A549 treated with AZD2906 at 1 μM for 4 hours (cell line): ENCODE measurements around the gene OCIAD2. TPM values are rescaled to one million over a fixed set of nuclear protein-coding genes. Genes with fewer than 3 reads are reported as not detected.

Experiments
- total RNA-seq: library from RNA; stranded (reverse); fragments of 200-300 nt; extraction: Qiagen RNA extraction; gene quantifications from 5 replicates; pipeline ENCODE4 v1.2.3, GENCODE V29; 2022

OCIAD2 gene, protein sequence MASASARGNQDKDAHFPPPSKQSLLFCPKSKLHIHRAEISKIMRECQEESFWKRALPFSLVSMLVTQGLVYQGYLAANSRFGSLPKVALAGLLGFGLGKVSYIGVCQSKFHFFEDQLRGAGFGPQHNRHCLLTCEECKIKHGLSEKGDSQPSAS
- total RNA-seq = 94.7 to 134 TPM (median 98.5 TPM) in 5 replicates

GRCh38 chr4:48906206-48907173 lies at the start of gene OCIAD2:
Gene OCIAD2, minus strand, starts transcription at chr4:48906774. Its CDS starts 2,225 bp downstream, at chr4:48904549.

Other genes with a start within 250 kb of the OCIAD2 start
- gene FRYL, start 126.5 kb downstream of the OCIAD2 start, total RNA-seq = 6.5 to 13.0 TPM (median 9.0 TPM) in 5 replicates
- 121 to 205 TPM (median 124 TPM) in 5 replicates for gene OCIAD1, start 75.7 kb downstream of the OCIAD2 start, total RNA-seq
- not detected in 5 replicates for gene CWH43, start 79.5 kb upstream of the OCIAD2 start, total RNA-seq